PC-9 (cell line): ENCODE results near the gene DAPK1. TPM values are rescaled to one million over a fixed set of nuclear protein-coding genes. Genes with fewer than 3 reads are reported as not detected.

ENCODE experiments used
- BruUV-seq: library from RNA; stranded (reverse); fragments of 400-500 nt; replicated peaks from 2 replicates; lab custom pipeline; 2021; lab: Mats Ljungman, UMichigan
- CTCF ChIA-PET: fragments of 300-600 bp; sonication (Branson Sonifier 250); formaldehyde crosslinking; loops from one replicate; lab custom pipeline; 2022; ENCODE audit warnings: antibody characterized with exemption; lab: Charles Lee
- POLR2A ChIA-PET: fragments of 300-600 bp; sonication (Branson Sonifier 250); formaldehyde crosslinking; loops from one replicate; lab custom pipeline; 2022; ENCODE audit warnings: antibody characterized with exemption; ENCODE audit not compliant: unreplicated experiment; lab: Charles Lee
- DNase-seq, 2 experiments: peaks; one replicate each; pipeline versions ENCODE4 v3.0.0 to v3.0.0-alpha.2; 2015 to 2022; ENCODE audit warnings: mixed read lengths in 1 of 2
- H2AFZ ChIP-seq: fragments of 200-600 bp; sonication (generic); 2 replicates; pipeline ENCODE4 v1.8.1; 2017; ENCODE audit warnings: antibody characterized with exemption
- H3F3A ChIP-seq: fragments of 200-600 bp; sonication (generic); 2 replicates; pipeline ENCODE4 v1.8.1; 2017; ENCODE audit warnings: antibody characterized with exemption, mild to moderate bottlenecking, low read depth; ENCODE audit not compliant: insufficient read depth
- H3K27ac ChIP-seq: fragments of 200-600 bp; sonication (generic); 2 replicates; pipeline ENCODE4 v1.6.1; 2016; ENCODE audit warnings: mixed run types
- H3K27me3 ChIP-seq: fragments of 200-600 bp; sonication (generic); 2 replicates; pipeline ENCODE4 v1.6.1; 2016; ENCODE audit warnings: low read depth, mixed run types; ENCODE audit not compliant: insufficient read depth
- H3K36me3 ChIP-seq: fragments of 200-600 bp; sonication (generic); 2 replicates; pipeline ENCODE4 v1.6.1; 2016; ENCODE audit warnings: low read depth, mixed run types
- H3K4me1 ChIP-seq: fragments of 200-600 bp; sonication (generic); replicated peaks from 2 replicates; pipeline ENCODE4 v1.6.1; 2016; ENCODE audit warnings: mixed run types; ENCODE audit not compliant: insufficient read depth
- H3K4me2 ChIP-seq: fragments of 200-600 bp; sonication (generic); 2 replicates; pipeline ENCODE4 v1.6.1; 2017; ENCODE audit warnings: mixed run types
- H3K4me3 ChIP-seq: fragments of 200-600 bp; sonication (generic); 2 replicates; pipeline ENCODE4 v1.6.1; 2016; ENCODE audit warnings: mixed run types
- H3K79me2 ChIP-seq: fragments of 200-600 bp; sonication (generic); 2 replicates; pipeline ENCODE4 v1.6.1; 2017; ENCODE audit warnings: low read depth, mixed run types
- H3K9me2 ChIP-seq: fragments of 200-600 bp; sonication (generic); 2 replicates; pipeline ENCODE4 v1.8.1; 2017; ENCODE audit warnings: mild to moderate bottlenecking; ENCODE audit not compliant: insufficient read depth
- H3K9me3 ChIP-seq: fragments of 200-600 bp; sonication (generic); 2 replicates; pipeline ENCODE4 v1.8.1; 2016; ENCODE audit warnings: low read depth; ENCODE audit not compliant: insufficient read depth
- H4K20me1 ChIP-seq: fragments of 200-600 bp; sonication (generic); 2 replicates; pipeline ENCODE4 v1.8.1; 2017; ENCODE audit not compliant: insufficient read depth
- EZH2 ChIP-seq: fragments of 200-600 bp; sonication (generic); IDR thresholded peaks from 2 replicates; pipeline ENCODE4 v1.8.0; 2017; ENCODE audit warnings: antibody characterized with exemption, low read depth
- intact Hi-C: fragments of 100-400 bp; cut with micrococcal nuclease; formaldehyde crosslinking; loops from one replicate; pipeline ENCODE4 v1.10.0; 2022; ENCODE audit not compliant: unreplicated experiment
- total RNA-seq: library from RNA; stranded (reverse); gene quantifications from 2 replicates; pipeline ENCODE4 v1.2.3, GENCODE V29; 2021
- TF ChIP-seq, protein P1 (sequence below): fragments of 200-600 bp; sonication (generic); conservative IDR thresholded peaks from 2 replicates; pipeline ENCODE4 v1.6.1; 2017; ENCODE audit warnings: mixed run types, antibody characterized with exemption, mild to moderate bottlenecking, moderate library complexity

DAPK1 gene
- total RNA-seq, 1 experiment from 2014 or later = 100 TPM

DNA sequence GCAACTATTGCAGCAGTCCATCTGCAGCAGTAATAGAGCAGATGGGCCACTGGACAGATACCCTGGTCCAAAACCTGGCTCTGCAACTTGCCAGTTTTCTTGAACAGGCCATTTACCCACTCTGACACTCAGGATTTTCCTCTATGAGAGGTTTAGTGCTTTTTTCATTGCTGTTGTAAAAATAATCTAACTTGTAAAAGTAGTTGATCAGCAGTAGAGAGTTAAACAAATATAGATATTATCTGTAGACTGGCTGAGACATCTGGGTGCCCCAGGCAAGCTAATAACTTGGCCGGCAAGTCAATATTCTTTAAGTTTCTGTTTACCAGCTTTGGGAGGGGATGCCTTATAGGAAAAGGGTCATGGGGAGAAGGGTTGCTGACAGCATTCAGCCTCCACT lies 4.1 kb downstream of the DAPK1 start:
- Histone ChIP-seq H3K4me1 (peaks cover 82% of the 10 kb centered on the region), H3K79me2 (peaks cover 70% of the 10 kb centered on the region), H3K27ac (peak overlapping the region; percentile 83), H3K27me3 (no peaks in the 10 kb centered on the region), H3K36me3 (peaks cover 16% of the 10 kb centered on the region), H3K4me3 (peak overlapping the region; percentile 29; the same call in 1 of the 2 replicates), H2AFZ (no peak overlapping the region), H3F3A (peaks cover 51% of the 10 kb centered on the region), H3K9me2 (no peaks in the 10 kb centered on the region), H4K20me1 (0 out of 2 replicates have a peak, but pooled peaks cover 3% of the 10 kb centered on the region), H3K4me2 (peak overlapping the region; percentile 91), H3K9me3 (no peaks in the 10 kb centered on the region)
- POLR2A ChIA-PET = interaction anchor here (0.5 to 0.7 kb wide), 6 partner anchors 15 to 1219 kb away, joined by 3 to 6 read pairs (median 5); partner anchors contain the start of gene ISCA1
- DNase-seq = peak in 1 of 2 experiments; percentile 77
- intact Hi-C loops = loop anchor here (1.0 to 5.0 kb wide), 7 partner anchors 45 to 160 kb away; no protein-coding TSS in a partner anchor
- BruUV-seq = no TSS peak
- CTCF ChIA-PET = interaction anchor here (0.6 kb wide), 1 partner anchor 164 kb away, joined by 3 read pairs; no protein-coding TSS in a partner anchor
- TF ChIP-seq, protein P1, sequence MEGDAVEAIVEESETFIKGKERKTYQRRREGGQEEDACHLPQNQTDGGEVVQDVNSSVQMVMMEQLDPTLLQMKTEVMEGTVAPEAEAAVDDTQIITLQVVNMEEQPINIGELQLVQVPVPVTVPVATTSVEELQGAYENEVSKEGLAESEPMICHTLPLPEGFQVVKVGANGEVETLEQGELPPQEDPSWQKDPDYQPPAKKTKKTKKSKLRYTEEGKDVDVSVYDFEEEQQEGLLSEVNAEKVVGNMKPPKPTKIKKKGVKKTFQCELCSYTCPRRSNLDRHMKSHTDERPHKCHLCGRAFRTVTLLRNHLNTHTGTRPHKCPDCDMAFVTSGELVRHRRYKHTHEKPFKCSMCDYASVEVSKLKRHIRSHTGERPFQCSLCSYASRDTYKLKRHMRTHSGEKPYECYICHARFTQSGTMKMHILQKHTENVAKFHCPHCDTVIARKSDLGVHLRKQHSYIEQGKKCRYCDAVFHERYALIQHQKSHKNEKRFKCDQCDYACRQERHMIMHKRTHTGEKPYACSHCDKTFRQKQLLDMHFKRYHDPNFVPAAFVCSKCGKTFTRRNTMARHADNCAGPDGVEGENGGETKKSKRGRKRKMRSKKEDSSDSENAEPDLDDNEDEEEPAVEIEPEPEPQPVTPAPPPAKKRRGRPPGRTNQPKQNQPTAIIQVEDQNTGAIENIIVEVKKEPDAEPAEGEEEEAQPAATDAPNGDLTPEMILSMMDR = no peak
- TF ChIP-seq EZH2 = no peak

DNA sequence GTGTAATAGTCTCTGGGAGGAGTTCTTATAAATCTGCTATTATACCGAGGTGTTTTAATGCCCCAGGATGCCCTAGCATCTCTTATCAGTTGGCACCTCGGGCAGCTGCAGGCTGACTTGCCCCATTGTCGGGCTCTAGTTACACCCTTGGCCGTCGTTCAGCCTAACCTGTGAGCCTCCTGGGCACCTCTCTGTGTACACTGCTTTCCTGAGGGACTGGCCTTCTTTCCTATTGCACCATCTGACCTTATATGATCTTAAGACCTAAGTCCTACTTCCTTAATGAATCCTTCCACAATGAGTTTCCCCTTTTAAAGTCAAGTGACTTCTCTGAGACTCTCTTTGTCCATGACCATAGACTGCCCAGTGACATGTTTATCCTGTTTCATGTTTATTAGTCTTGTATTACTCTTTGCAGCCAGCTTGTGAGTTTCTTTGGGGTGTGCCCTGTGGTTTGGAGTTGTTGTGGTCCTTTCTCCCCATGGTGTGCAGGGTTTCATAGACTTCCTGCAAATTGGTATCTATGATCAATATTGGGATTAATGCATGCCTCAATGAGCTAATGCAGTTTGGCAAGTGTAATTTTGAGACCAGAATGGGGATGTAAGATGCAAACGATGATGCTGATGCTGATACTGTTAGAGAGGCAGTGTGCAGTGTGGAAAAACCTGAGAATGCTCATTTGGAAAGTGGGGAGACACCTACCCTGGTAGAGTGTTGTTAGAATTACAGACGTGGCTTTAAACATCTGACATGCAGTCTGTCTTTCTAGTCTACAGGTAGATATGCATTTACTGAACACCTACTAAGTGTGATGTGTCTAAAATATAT lies 4.9 kb downstream of the DAPK1 start:
- Histone ChIP-seq H3K4me2 (peak overlapping the region; percentile 91), H3K9me3 (no peaks in the 10 kb centered on the region), H2AFZ (no peak overlapping the region), H3K36me3 (peaks cover 24% of the 10 kb centered on the region), H3K4me3 (peak overlapping the region; percentile 29; the same call in 1 of the 2 replicates), H4K20me1 (0 out of 2 replicates have a peak, but pooled peaks cover 3% of the 10 kb centered on the region), H3K79me2 (peaks cover 72% of the 10 kb centered on the region), H3K27me3 (no peaks in the 10 kb centered on the region), H3K4me1 (peaks cover 81% of the 10 kb centered on the region), H3K9me2 (no peaks in the 10 kb centered on the region), H3F3A (peaks cover 51% of the 10 kb centered on the region), H3K27ac (peak overlapping the region; percentile 83)
- no TSS peak for BruUV-seq
- intact Hi-C loops = loop anchor here (1.0 to 5.0 kb wide), 7 partner anchors 45 to 160 kb away; no protein-coding TSS in a partner anchor
- peak; percentile 82 to 98 for DNase-seq
- ChIA-PET POLR2A (interaction anchor here (0.5 to 0.7 kb wide), 3 partner anchors 65 to 164 kb away, joined by 3 to 6 read pairs (median 4); no protein-coding TSS in a partner anchor), CTCF (interaction anchor here (0.6 kb wide), 1 partner anchor 164 kb away, joined by 3 read pairs; no protein-coding TSS in a partner anchor)
- TF ChIP-seq, protein P1 = no peak
- TF ChIP-seq EZH2 = no peak

DNA sequence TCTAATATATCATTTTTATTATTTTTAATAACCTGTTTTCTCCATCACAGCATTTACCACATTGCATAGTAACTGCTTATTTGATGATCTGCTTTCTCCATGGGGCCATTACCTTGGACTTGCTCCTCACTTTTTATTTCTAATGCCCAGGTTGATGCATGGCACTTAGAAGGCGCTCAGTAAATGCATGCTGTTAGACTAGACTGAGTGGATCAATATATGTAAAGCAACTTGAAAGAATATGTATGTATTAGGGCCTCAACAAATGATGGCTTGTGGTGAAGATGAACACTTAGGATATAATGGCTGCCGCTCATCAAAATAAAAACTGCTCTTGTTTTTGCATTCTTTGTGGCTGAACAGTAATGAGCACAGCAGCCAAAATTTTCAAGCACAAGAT lies 5.8 kb downstream of the DAPK1 start:
- ChIA-PET POLR2A (interaction anchor here (0.6 kb wide), 1 partner anchor 97 kb away, joined by 3 read pairs; no protein-coding TSS in a partner anchor), CTCF (no interaction called here)
- intact Hi-C loops = loop anchor here (2.0 to 5.0 kb wide), 4 partner anchors 67 to 139 kb away; no protein-coding TSS in a partner anchor
- peaks cover 25% of the 10 kb centered on the region for H3K36me3 ChIP-seq
- TF ChIP-seq EZH2 = no peak
- TF ChIP-seq, protein P1 = no peak
- H4K20me1 ChIP-seq = 0 out of 2 replicates have a peak, but pooled peaks cover 3% of the 10 kb centered on the region
- no peak overlapping the region for H2AFZ ChIP-seq
- H3K27ac ChIP-seq = peak overlapping the region; percentile 83; the same call in 1 of the 2 replicates
- H3K4me1 ChIP-seq = peaks cover 81% of the 10 kb centered on the region
- H3F3A ChIP-seq = peaks cover 51% of the 10 kb centered on the region
- no TSS peak for BruUV-seq
- H3K9me3 ChIP-seq = no peaks in the 10 kb centered on the region
- no peaks in the 10 kb centered on the region for H3K9me2 ChIP-seq
- H3K4me3 ChIP-seq = no peak overlapping the region
- no peak for DNase-seq
- no peaks in the 10 kb centered on the region for H3K27me3 ChIP-seq
- H3K79me2 ChIP-seq = peaks cover 72% of the 10 kb centered on the region
- H3K4me2 ChIP-seq = no peak overlapping the region
